Fibroblast of mammary gland (primary cell): ENCODE data around the gene ZNF831.

Experiments used
- DNase-seq: peaks from one replicate; pipeline ENCODE4 v3.0.0-alpha.2; 2010; ENCODE audit warnings: low read depth
- H3K4me3 ChIP-seq: 2 replicates; pipeline ENCODE4 v1.5.1; 2011; ENCODE audit warnings: low read depth, mild to moderate bottlenecking, low read length, moderate library complexity; ENCODE audit not compliant: control insufficient read depth
- TF ChIP-seq, protein P1 (sequence below): conservative IDR thresholded peaks from 2 replicates; pipeline ENCODE4 v1.5.1; 2011; ENCODE audit warnings: low read depth, low read length, inconsistent platforms; ENCODE audit not compliant: control insufficient read depth, insufficient read depth

ZNF831 gene

DNA sequence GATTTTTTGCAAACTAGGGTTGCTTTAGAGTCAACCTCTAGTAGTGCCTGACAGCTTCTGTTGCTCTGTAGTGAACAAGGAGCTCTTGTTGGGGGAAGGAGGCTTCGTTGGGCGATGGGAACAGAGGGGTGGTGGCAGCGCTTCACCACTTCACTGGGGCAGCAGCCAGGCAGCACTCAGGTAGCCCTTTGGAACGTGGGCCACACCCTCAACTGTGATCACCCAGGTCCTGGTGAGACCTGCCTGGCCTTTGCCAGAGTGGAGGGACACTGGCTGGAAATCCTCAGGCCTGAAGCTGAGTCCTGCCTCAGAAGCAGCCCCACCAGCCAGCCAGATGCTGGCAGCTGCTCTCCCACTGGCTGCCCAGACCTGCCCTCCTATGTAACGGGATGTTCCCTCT lies 126.4 kb downstream of the ZNF831 start:
- TF ChIP-seq, protein P1, sequence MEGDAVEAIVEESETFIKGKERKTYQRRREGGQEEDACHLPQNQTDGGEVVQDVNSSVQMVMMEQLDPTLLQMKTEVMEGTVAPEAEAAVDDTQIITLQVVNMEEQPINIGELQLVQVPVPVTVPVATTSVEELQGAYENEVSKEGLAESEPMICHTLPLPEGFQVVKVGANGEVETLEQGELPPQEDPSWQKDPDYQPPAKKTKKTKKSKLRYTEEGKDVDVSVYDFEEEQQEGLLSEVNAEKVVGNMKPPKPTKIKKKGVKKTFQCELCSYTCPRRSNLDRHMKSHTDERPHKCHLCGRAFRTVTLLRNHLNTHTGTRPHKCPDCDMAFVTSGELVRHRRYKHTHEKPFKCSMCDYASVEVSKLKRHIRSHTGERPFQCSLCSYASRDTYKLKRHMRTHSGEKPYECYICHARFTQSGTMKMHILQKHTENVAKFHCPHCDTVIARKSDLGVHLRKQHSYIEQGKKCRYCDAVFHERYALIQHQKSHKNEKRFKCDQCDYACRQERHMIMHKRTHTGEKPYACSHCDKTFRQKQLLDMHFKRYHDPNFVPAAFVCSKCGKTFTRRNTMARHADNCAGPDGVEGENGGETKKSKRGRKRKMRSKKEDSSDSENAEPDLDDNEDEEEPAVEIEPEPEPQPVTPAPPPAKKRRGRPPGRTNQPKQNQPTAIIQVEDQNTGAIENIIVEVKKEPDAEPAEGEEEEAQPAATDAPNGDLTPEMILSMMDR, result no peak
- no peak overlapping the region for H3K4me3 ChIP-seq
- no peak for DNase-seq

DNA sequence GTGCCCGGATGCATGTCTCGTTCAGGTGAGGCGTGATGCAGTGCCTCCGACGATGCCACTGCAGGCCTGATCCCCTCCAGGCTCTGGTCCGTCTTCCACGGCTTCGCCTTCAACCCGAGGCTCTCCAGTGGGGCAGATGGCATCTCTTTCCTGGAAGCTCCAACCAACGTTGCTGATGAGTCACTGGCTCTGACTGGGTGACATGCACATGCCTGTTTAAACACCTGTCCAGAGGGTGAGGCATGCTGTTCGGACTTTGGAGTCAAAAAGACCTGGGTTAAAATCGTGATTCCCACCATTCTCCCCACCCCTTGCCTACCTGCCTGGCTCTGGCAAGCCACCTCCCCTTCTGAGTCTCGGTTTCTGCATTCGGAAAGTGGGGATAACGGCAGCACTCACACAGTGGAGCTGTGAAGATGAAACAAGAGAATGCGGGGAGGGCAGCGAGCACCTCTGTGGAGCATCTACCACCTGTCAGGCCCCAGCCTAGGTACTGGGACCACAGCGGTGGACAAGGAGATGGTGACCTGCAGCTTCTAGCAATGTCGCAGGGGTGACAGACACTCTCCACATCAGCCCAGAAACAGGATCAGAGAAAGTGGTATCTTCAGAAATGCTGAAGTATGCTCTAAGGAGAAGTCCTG lies 128.2 kb downstream of the ZNF831 start:
- DNase-seq, result no peak
- TF ChIP-seq, protein P1, result no peak
- H3K4me3 ChIP-seq, result no peak overlapping the region

GRCh38 chr20:59295531-59295930 lies 131.9 kb downstream of the ZNF831 start:
- TF ChIP-seq, protein P1, result no peak
- no peak overlapping the region for H3K4me3 ChIP-seq
- DNase-seq, result no peak

DNA sequence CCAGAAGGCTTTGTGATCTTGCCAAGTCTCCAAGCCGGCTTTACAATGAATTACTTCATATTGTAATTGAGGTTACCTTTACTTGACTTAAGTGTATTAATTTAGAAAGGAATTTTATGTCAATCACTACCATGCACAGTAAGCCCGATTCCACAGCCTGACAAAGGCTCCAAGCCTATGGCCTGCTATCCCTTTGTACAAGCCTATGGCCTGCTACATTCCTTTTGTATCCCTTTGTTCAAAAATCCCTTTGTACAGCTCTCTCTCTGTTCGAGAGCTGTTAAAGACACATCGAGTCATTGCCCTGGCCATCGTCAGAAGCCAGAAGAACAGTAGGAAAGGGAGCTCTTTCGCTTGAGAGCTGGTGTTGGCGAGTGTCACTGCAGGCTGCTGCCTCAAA lies 134.1 kb downstream of the ZNF831 start:
- TF ChIP-seq, protein P1, result no peak
- DNase-seq, result no peak
- H3K4me3 ChIP-seq, result no peak overlapping the region

DNA sequence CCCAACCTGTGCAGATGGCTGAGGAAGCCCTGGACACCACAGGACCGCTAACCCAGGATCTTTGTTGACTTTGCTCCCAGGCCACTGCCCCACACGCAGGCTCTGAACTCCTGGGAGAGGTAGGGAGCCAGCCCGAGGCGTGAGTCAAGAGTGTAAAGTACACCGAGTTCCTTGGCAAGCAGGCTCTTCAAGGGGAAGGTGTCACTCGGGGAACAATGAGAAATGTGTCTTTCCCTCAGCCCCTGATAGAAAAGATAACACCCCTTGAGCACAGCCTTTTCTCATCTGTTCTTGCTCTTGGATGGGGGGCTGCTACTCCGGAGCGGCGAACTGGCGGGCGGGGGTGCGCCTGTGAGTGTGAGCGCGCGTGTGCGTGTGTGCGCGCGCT lies 136.3 kb downstream of the ZNF831 start:
- no peak overlapping the region for H3K4me3 ChIP-seq
- TF ChIP-seq, protein P1, result no peak
- no peak for DNase-seq

- DNase-seq, result no peak
- H3K4me3 ChIP-seq, result no peak within 1 kb of the TSS
- TF ChIP-seq, protein P1, result no peak
Measured at GRCh38 chr20:59300333-59301081, 136.9 kb downstream of the ZNF831 start, which contains the start of gene EDN3. TSS of gene EDN3 (plus strand) at chr20:59300611. CDS start at chr20:59300813, 202 bp downstream.
